HEK293 (cell line): ENCODE results near the gene CNTNAP5.

Experiments
- TCF7L2 ChIP-seq: IDR thresholded peaks from 2 replicates; pipeline ENCODE4 v1.6.1; 2011; ENCODE audit warnings: low read depth, mild to moderate bottlenecking, inconsistent platforms, low read length, moderate library complexity, borderline replicate concordance
- ZNF561 ChIP-seq: fragments of 450-650 bp; IDR thresholded peaks from 2 replicates; pipeline ENCODE4 v1.5.1; 2018; ENCODE audit warnings: missing biosample characterization, missing genetic modification characterization, borderline replicate concordance
- TF ChIP-seq, protein P1 (sequence below): fragments of 450-650 bp; formaldehyde crosslinking; IDR thresholded peaks from 2 replicates; pipeline ENCODE4 v1.5.1; 2016; ENCODE audit warnings: missing biosample characterization, missing genetic modification characterization

DNA sequence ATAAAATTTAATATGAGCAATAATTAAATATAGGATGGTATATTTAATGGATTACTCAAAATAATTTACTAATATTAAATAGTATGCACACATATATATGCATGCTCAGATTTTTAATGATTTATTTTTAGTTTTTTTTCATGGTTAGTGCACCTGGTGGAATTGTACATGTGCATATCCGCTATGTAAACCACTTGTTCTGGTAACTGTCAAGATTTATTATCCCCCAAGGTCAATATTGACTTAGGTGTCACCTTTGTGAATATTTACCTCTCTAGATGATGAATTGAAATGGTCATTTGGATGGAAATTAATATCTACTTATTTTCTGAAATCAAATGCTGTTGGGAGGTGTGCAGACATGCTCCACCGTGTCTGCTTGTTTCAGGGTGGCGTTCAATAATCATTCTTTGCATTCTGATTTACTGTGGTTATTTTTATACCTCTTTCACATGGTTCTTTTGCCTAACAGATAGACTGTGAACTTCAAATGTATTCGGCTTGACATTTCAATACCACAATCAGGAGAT is 14.7 kb downstream of the CNTNAP5 start:
- TF ChIP-seq, protein P1, sequence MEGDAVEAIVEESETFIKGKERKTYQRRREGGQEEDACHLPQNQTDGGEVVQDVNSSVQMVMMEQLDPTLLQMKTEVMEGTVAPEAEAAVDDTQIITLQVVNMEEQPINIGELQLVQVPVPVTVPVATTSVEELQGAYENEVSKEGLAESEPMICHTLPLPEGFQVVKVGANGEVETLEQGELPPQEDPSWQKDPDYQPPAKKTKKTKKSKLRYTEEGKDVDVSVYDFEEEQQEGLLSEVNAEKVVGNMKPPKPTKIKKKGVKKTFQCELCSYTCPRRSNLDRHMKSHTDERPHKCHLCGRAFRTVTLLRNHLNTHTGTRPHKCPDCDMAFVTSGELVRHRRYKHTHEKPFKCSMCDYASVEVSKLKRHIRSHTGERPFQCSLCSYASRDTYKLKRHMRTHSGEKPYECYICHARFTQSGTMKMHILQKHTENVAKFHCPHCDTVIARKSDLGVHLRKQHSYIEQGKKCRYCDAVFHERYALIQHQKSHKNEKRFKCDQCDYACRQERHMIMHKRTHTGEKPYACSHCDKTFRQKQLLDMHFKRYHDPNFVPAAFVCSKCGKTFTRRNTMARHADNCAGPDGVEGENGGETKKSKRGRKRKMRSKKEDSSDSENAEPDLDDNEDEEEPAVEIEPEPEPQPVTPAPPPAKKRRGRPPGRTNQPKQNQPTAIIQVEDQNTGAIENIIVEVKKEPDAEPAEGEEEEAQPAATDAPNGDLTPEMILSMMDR (tag by site-specific recombination): no peak
- TF ChIP-seq TCF7L2 (no peak), ZNF561 (tag by site-specific recombination) (no peak)
